ENCODE measurements around the gene LCE2B. TPM values are rescaled to one million over a fixed set of nuclear protein-coding genes. Genes with fewer than 3 reads are reported as not detected.
A peak's percentile ranks its signal among the peaks of the same experiment; 100 is the strongest.

The LCE2B gene
- total and polyA plus RNA-seq, 2 donors from 2014 or later: not detected

- Histone ChIP-seq H3K4me1 (ENCODE audit: control insufficient read depth in 2 of 3, insufficient read depth in 2 of 3, low read depth in 1 of 3, low read length in 3 of 3) (no peaks in the 10 kb centered on the region), H3K4me3 (ENCODE audit: low read length in 3 of 3) (no peak overlapping the region), H3K27me3 (ENCODE audit: control insufficient read depth, insufficient read depth, low read length) (no peaks in the 10 kb centered on the region), H3K27ac (ENCODE audit: low read depth in 2 of 2, low read length in 2 of 2) (no peak overlapping the region), H3K9me3 (ENCODE audit: control insufficient read depth in 2 of 3, insufficient read depth in 1 of 3, low read length in 3 of 3) (no peaks in the 10 kb centered on the region), H3K36me3 (ENCODE audit: control insufficient read depth in 2 of 3, insufficient read depth in 3 of 3, low read length in 3 of 3) (no peaks in the 10 kb centered on the region), H3K9ac (ENCODE audit: low read length in 3 of 3) (no peak overlapping the region)
- DNase-seq (no peak), FAIRE-seq (no peak)
- intact Hi-C loops (cut with DNase I): no loop called here
- TF ChIP-seq, protein P1, sequence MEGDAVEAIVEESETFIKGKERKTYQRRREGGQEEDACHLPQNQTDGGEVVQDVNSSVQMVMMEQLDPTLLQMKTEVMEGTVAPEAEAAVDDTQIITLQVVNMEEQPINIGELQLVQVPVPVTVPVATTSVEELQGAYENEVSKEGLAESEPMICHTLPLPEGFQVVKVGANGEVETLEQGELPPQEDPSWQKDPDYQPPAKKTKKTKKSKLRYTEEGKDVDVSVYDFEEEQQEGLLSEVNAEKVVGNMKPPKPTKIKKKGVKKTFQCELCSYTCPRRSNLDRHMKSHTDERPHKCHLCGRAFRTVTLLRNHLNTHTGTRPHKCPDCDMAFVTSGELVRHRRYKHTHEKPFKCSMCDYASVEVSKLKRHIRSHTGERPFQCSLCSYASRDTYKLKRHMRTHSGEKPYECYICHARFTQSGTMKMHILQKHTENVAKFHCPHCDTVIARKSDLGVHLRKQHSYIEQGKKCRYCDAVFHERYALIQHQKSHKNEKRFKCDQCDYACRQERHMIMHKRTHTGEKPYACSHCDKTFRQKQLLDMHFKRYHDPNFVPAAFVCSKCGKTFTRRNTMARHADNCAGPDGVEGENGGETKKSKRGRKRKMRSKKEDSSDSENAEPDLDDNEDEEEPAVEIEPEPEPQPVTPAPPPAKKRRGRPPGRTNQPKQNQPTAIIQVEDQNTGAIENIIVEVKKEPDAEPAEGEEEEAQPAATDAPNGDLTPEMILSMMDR (IDR thresholded peaks at IDR 0.05; ENCODE audit: borderline replicate concordance, extremely low read depth, insufficient read depth): no peak
Measured at GRCh38 chr1:152646656-152647055, 39.3 kb upstream of the LCE2B start.

DNA sequence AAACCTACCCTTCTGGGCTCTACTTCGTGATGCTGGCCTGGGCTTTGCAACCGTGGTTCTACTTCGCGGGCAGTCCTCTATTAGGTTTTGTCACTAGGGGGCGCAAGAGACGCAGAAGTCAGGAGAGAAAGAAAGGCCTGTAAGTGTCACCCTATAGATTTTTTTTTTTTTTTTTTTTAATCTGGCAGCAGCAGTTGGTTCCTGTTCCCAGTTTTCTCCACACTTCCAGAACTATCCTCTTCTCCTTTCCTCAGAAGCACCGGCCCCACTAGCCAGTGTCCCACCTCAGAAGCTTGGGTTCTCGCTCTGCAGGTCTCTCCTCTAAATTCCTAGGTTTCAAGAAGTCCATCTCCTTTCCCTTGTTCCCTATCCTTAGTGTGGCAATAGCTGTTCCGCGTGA lies 31.8 kb upstream of the LCE2B start:
- H3K9me3 ChIP-seq (ENCODE audit: control insufficient read depth in 2 of 3, insufficient read depth in 1 of 3, low read length in 3 of 3): no peaks in the 10 kb centered on the region
- FAIRE-seq: no peak

GRCh38 chr1:152656459-152656858 lies 29.5 kb upstream of the LCE2B start:
- Histone ChIP-seq H3K36me3 (ENCODE audit: control insufficient read depth in 2 of 3, insufficient read depth in 3 of 3, low read length in 3 of 3) (no peaks in the 10 kb centered on the region), H3K27me3 (ENCODE audit: control insufficient read depth, insufficient read depth, low read length) (no peaks in the 10 kb centered on the region), H3K4me1 (ENCODE audit: control insufficient read depth in 2 of 3, insufficient read depth in 2 of 3, low read depth in 1 of 3, low read length in 3 of 3) (no peaks in the 10 kb centered on the region), H3K9me3 (ENCODE audit: control insufficient read depth in 2 of 3, insufficient read depth in 1 of 3, low read length in 3 of 3) (no peaks in the 10 kb centered on the region), H3K9ac (ENCODE audit: low read length in 3 of 3) (no peak overlapping the region), H3K27ac (ENCODE audit: low read depth in 2 of 2, low read length in 2 of 2) (no peak overlapping the region), H3K4me3 (ENCODE audit: low read length in 3 of 3) (no peak overlapping the region)
- TF ChIP-seq, protein P1 (IDR thresholded peaks at IDR 0.05; ENCODE audit: borderline replicate concordance, extremely low read depth, insufficient read depth): no peak
- intact Hi-C loops (cut with DNase I): no loop called here
- no peak for FAIRE-seq
- no peak for DNase-seq

More for the DNA sequence above, 31.8 kb upstream of the LCE2B start:
- Histone ChIP-seq H3K4me1 (ENCODE audit: control insufficient read depth in 2 of 3, insufficient read depth in 2 of 3, low read depth in 1 of 3, low read length in 3 of 3) (no peaks in the 10 kb centered on the region), H3K9ac (ENCODE audit: low read length in 3 of 3) (no peak overlapping the region), H3K4me3 (ENCODE audit: low read length in 3 of 3) (no peak overlapping the region), H3K36me3 (ENCODE audit: control insufficient read depth in 2 of 3, insufficient read depth in 3 of 3, low read length in 3 of 3) (no peaks in the 10 kb centered on the region), H3K27me3 (ENCODE audit: control insufficient read depth, insufficient read depth, low read length) (no peaks in the 10 kb centered on the region), H3K27ac (ENCODE audit: low read depth in 2 of 2, low read length in 2 of 2) (no peak overlapping the region)
- intact Hi-C loops (cut with DNase I): no loop called here
- TF ChIP-seq, protein P1 (IDR thresholded peaks at IDR 0.05; ENCODE audit: borderline replicate concordance, extremely low read depth, insufficient read depth): peak; percentile 50
- peak in 4 of 5 donors; percentile 51 to 79 (median 66) for DNase-seq

GRCh38 chr1:152657677-152658076 lies 28.2 kb upstream of the LCE2B start:
- H3K9ac ChIP-seq (ENCODE audit: low read length in 3 of 3): no peak overlapping the region
- H3K27ac ChIP-seq (ENCODE audit: low read depth in 2 of 2, low read length in 2 of 2): peak overlapping the region in 1 of 2 donors; percentile 9
- H3K9me3 ChIP-seq (ENCODE audit: control insufficient read depth in 2 of 3, insufficient read depth in 1 of 3, low read length in 3 of 3): no peaks in the 10 kb centered on the region
- H3K4me3 ChIP-seq (ENCODE audit: low read length in 3 of 3): no peak overlapping the region
- H3K36me3 ChIP-seq (ENCODE audit: control insufficient read depth in 2 of 3, insufficient read depth in 3 of 3, low read length in 3 of 3): no peaks in the 10 kb centered on the region
- intact Hi-C loops (cut with DNase I): no loop called here
- no peaks in the 10 kb centered on the region for H3K27me3 ChIP-seq (ENCODE audit: control insufficient read depth, insufficient read depth, low read length)
- no peaks in the 10 kb centered on the region for H3K4me1 ChIP-seq (ENCODE audit: control insufficient read depth in 2 of 3, insufficient read depth in 2 of 3, low read depth in 1 of 3, low read length in 3 of 3)
- TF ChIP-seq, protein P1 (IDR thresholded peaks at IDR 0.05; ENCODE audit: borderline replicate concordance, extremely low read depth, insufficient read depth): no peak
- no peak for DNase-seq
- no peak for FAIRE-seq

All from kidney (tissue), 14 donors.